Activated CD4-positive, alpha-beta T cell treated with anti-CD3 and anti-CD28 coated beads, Interleukin-2, amount 10 ng/mL, durations not matched to agents 7 days and 5 days (primary cell): ENCODE measurements around the gene TMEM164. TPM values are rescaled to one million over a fixed set of nuclear protein-coding genes. Genes with fewer than 3 reads are reported as not detected.

Experiments used
- CTCF ChIA-PET: fragments of 350-600 bp; sonication (Branson Sonifier 250); formaldehyde crosslinking; loops from one replicate; lab custom pipeline; 2021; ENCODE audit warnings: antibody characterized with exemption; lab: Charles Lee
- POLR2A ChIA-PET: fragments of 350-600 bp; sonication (Branson Sonifier 250); formaldehyde crosslinking; loops from one replicate; lab custom pipeline; 2021; ENCODE audit warnings: antibody characterized with exemption; lab: Charles Lee
- DNase-seq: peaks from one replicate; pipeline ENCODE4 v3.0.0-alpha.2; 2020
- H3K27ac Mint-ChIP-seq: one replicate; pipeline ENCODE4 v1.8.0; 2021; ENCODE audit warnings: mild to moderate bottlenecking, moderate library complexity, mixed read lengths
- H3K27me3 Mint-ChIP-seq: one replicate; pipeline ENCODE4 v1.8.0; 2021; ENCODE audit warnings: mixed read lengths
- H3K36me3 Mint-ChIP-seq: one replicate; pipeline ENCODE4 v1.8.0; 2021; ENCODE audit warnings: low read depth, mixed read lengths
- H3K4me1 Mint-ChIP-seq: one replicate; pipeline ENCODE4 v1.8.0; 2021; ENCODE audit warnings: mixed read lengths
- H3K4me3 Mint-ChIP-seq: one replicate; pipeline ENCODE4 v1.8.0; 2021; ENCODE audit warnings: mild to moderate bottlenecking, moderate library complexity, mixed read lengths
- H3K9me3 Mint-ChIP-seq: one replicate; pipeline ENCODE4 v1.8.0; 2021; ENCODE audit warnings: mixed read lengths
- total RNA-seq, 2 experiments: library from RNA; stranded (reverse); gene quantifications; one replicate each; pipeline ENCODE4 v1.2.3, GENCODE V29; 2021

TMEM164 gene
- total RNA-seq, 2 experiments from 2014 or later: 19.2 to 20.9 TPM

DNA sequence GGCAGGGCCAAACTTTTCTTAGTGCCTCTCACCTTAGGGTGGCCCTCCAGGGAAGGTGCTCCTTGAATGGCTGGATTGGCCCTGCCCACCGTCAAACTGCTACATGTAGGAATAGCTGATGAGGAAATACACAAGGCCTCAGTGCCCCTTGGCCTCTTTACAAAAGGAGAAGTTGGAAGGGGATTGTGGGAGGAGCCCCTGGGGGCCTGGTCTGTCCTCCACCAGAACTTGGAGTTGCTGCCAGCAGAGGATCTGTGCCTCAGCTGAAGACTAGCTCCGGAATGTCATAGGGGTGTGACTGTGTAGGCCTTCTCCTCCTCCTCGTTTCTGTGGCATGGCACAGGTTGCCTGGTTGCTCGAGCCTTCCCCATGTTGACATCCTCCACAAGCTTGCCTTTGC, 172.2 kb downstream of the TMEM164 start:
- POLR2A ChIA-PET: no interaction called here
- H3K36me3 Mint-ChIP-seq: peaks cover 2% of the 10 kb centered on the region
- DNase-seq: no peak
- no peaks in the 10 kb centered on the region for H3K27me3 Mint-ChIP-seq
- H3K4me1 Mint-ChIP-seq: no peaks in the 10 kb centered on the region
- no peaks in the 10 kb centered on the region for H3K9me3 Mint-ChIP-seq
- CTCF ChIA-PET: interaction anchor here (0.7 to 1.3 kb wide), 2 partner anchors 15 to 235 kb away, joined by 3 to 4 read pairs; no protein-coding TSS in a partner anchor
- H3K27ac Mint-ChIP-seq: no peak overlapping the region
- no peak overlapping the region for H3K4me3 Mint-ChIP-seq

DNA sequence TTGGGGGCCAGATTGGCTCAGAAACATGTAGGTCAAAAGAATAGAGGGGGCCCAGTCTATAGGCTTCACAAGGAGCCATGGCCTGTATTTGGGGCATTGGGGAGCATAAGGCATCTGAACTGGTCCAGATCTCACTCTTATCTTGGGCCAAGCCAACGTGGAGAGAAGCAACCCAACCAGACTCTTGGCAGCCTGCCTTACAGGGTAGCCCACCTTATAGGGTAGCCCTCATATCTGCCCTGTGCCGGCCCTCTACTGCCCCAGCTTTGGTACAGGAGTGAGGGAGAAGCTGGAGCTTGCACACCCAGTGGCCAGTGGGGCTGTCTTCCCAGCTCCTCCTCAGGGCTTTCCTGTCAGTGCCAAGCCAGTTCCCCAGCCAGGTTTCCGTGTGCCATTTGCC, 172.8 kb downstream of the TMEM164 start:
- ChIA-PET POLR2A (no interaction called here), CTCF (interaction anchor here (0.5 to 1.3 kb wide), 2 partner anchors 140 to 235 kb away, joined by 3 read pairs; no protein-coding TSS in a partner anchor)
- Mint-ChIP-seq H3K9me3 (no peaks in the 10 kb centered on the region), H3K36me3 (peaks cover 2% of the 10 kb centered on the region), H3K4me1 (no peaks in the 10 kb centered on the region), H3K4me3 (no peak overlapping the region), H3K27me3 (no peaks in the 10 kb centered on the region), H3K27ac (no peak overlapping the region)
- DNase-seq: no peak

DNA sequence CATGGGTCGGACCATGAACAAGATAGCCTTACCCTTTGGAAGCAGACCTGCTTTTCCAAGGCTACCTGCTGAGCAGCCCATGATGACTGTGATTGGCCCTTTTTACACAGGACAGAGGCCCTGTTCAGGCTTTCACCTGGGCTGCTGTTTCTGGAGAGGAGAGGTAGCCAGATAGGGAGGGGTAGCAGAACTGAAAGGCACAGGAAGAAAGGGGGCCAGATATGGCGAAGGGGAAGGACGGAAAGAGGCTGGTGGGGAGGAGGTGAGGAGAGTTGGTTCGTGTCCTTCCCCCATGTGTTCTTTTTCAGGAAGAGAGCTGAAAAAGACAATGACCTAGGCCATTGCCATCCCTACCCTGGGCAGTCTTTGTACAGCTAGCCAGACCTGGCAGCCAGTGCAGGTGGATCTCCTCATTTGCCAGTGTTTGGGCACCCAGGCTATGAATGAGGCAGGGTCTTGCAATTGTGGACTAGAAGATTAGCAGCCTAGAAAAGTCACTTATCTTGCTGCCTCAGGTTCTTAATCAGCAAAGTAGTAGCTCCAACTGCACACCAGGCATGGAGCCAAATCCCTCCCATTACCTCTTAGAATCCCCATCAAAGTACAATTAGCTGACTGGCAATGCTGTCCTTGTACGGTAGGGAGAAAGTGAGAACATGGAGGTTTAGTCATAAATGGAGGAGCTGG, 175.4 kb downstream of the TMEM164 start:
- Mint-ChIP-seq H3K27me3 (no peaks in the 10 kb centered on the region), H3K36me3 (peaks cover 4% of the 10 kb centered on the region), H3K9me3 (no peaks in the 10 kb centered on the region), H3K4me3 (no peak overlapping the region), H3K27ac (no peak overlapping the region), H3K4me1 (no peaks in the 10 kb centered on the region)
- CTCF ChIA-PET: interaction anchor here (0.7 kb wide), 1 partner anchor 231 kb away, joined by 4 read pairs; no protein-coding TSS in a partner anchor
- POLR2A ChIA-PET: no interaction called here
- no peak for DNase-seq

- ChIA-PET CTCF (interaction anchor here (1.4 to 1.8 kb wide), 2 partner anchors 9 to 10 kb away, joined by 4 read pairs; no protein-coding TSS in a partner anchor), POLR2A (no interaction called here)
- Mint-ChIP-seq H3K27me3 (no peaks in the 10 kb centered on the region), H3K36me3 (peaks cover 7% of the 10 kb centered on the region), H3K4me3 (no peak overlapping the region), H3K9me3 (peaks cover 2% of the 10 kb centered on the region), H3K4me1 (peaks cover 3% of the 10 kb centered on the region), H3K27ac (no peak overlapping the region)
- no peak for DNase-seq
These were observed 177.4 kb downstream of the TMEM164 start for GRCh38 chrX:110180176-110180927.

- Mint-ChIP-seq H3K9me3 (peaks cover 2% of the 10 kb centered on the region), H3K27me3 (no peaks in the 10 kb centered on the region), H3K4me1 (peaks cover 3% of the 10 kb centered on the region), H3K4me3 (no peak overlapping the region), H3K27ac (no peak overlapping the region), H3K36me3 (peaks cover 7% of the 10 kb centered on the region)
- POLR2A ChIA-PET: no interaction called here
- CTCF ChIA-PET: interaction anchor here (1.4 to 1.8 kb wide), 2 partner anchors 8 to 10 kb away, joined by 4 read pairs; no protein-coding TSS in a partner anchor
- no peak for DNase-seq
These were observed 178.0 kb downstream of the TMEM164 start for GRCh38 chrX:110180928-110181310.

DNA sequence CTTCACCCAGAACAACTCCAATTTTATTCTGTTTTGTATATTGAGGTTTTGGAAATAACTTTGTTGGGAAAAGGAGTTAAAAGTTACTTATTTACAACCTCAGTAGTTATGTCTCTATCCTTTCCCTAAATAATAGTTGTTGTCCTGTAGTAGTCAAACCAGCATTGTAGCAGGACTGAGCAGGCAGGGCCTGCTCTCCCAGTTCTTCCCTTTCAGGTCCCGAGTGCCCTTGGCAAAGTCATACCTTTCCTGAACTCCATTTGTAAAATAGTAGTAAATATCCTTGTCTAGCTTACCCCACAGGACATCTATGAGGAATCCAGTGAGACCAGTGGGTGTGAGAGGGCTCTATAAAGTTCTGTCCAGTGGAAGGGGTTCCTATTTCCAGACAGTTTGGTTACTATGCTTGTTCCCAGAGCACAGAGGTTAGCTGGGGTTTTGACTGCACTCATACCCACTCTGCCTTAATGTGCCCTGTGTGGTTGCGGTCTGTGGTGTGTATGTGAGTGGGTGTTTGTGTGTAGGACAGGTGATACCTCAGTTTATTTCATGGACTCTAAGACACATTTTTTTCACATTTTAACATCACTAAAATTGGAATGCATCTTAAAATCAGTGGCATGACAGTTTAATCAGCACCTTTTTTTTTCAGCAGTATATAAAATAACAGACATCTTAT, 178.7 kb downstream of the TMEM164 start:
- Mint-ChIP-seq H3K27me3 (no peaks in the 10 kb centered on the region), H3K4me3 (no peak overlapping the region), H3K27ac (no peak overlapping the region), H3K9me3 (peaks cover 2% of the 10 kb centered on the region), H3K36me3 (peaks cover 9% of the 10 kb centered on the region), H3K4me1 (peaks cover 3% of the 10 kb centered on the region)
- POLR2A ChIA-PET: no interaction called here
- DNase-seq: no peak
- CTCF ChIA-PET: interaction anchor here (0.6 to 1.8 kb wide), 2 partner anchors 8 to 31 kb away, joined by 3 to 4 read pairs; no protein-coding TSS in a partner anchor

DNA sequence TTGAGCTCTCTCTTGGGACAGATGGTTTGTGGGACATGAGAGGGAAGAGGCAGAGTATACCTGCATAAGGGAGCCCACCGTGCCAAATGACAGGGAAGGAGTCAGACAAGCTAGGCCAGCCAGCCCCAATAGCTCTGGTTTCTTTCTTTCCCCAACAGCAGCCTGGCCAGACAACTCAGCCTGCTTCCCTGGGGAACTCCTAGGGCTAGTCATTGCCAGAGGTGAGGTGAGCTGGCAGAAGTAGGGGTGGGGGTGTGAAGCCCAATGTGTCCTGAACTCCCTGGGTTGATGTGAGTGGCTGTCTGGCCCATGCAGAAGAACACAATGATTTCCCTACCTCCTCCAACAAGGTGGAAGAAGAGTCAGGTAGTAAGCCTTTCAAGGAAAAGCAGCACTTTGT, 179.4 kb downstream of the TMEM164 start:
- Mint-ChIP-seq H3K27me3 (no peaks in the 10 kb centered on the region), H3K4me1 (peaks cover 3% of the 10 kb centered on the region), H3K4me3 (no peak overlapping the region), H3K9me3 (peaks cover 2% of the 10 kb centered on the region), H3K27ac (no peak overlapping the region), H3K36me3 (peaks cover 9% of the 10 kb centered on the region)
- no peak for DNase-seq
- CTCF ChIA-PET: interaction anchor here (0.6 kb wide), 1 partner anchor 32 kb away, joined by 3 read pairs; no protein-coding TSS in a partner anchor
- POLR2A ChIA-PET: no interaction called here

DNA sequence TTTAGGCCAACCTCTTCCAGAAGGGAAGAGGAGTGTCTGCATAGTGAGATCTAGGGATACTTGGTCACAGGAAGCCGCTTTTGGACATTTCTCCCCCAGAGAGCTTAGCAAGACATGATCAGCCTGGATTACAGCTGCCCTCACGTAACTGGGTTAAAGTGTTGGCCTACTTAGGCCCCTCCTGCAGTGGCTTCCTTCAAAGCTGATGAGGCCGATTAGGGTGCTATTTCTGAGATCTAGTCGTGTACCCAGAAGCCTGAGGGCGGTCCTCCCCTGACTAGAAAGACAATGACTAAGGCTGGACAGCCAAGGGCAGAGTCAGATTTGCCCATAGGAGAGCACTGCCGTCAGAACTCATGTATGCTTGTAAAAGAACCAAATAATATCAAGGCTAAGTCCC, 180.0 kb downstream of the TMEM164 start:
- peaks cover 3% of the 10 kb centered on the region for H3K4me1 Mint-ChIP-seq
- no peak overlapping the region for H3K4me3 Mint-ChIP-seq
- peaks cover 2% of the 10 kb centered on the region for H3K9me3 Mint-ChIP-seq
- CTCF ChIA-PET: no interaction called here
- H3K36me3 Mint-ChIP-seq: peaks cover 9% of the 10 kb centered on the region
- no peaks in the 10 kb centered on the region for H3K27me3 Mint-ChIP-seq
- H3K27ac Mint-ChIP-seq: no peak overlapping the region
- POLR2A ChIA-PET: no interaction called here
- DNase-seq: no peak

DNA sequence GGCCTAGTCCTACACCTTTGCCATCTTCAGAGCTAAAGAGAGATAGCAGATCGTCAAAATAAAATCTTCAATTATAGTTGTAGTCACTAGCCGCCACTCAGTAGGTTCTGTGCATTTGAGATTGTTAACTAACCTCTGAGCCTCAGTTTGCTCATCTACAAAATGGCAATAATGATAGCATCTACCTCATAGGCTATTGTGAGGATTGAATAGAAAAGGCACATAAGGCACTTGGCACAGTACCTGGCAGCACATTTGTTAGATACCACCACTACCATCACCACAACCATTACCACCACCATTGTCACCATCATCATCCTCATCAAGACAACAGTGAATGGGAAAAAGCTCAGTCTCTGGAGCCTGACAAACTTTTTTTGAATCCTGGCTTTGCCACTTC, 180.4 kb downstream of the TMEM164 start:
- no peak overlapping the region for H3K4me3 Mint-ChIP-seq
- H3K4me1 Mint-ChIP-seq: peaks cover 3% of the 10 kb centered on the region
- ChIA-PET POLR2A (no interaction called here), CTCF (interaction anchor here (1.7 kb wide), 1 partner anchor 18 kb away, joined by 4 read pairs; no protein-coding TSS in a partner anchor)
- no peaks in the 10 kb centered on the region for H3K27me3 Mint-ChIP-seq
- peaks cover 2% of the 10 kb centered on the region for H3K9me3 Mint-ChIP-seq
- no peak overlapping the region for H3K27ac Mint-ChIP-seq
- H3K36me3 Mint-ChIP-seq: peaks cover 9% of the 10 kb centered on the region
- no peak for DNase-seq

GRCh38 chrX:110188701-110189558, 186.0 kb downstream of the TMEM164 start:
- no peaks in the 10 kb centered on the region for H3K27me3 Mint-ChIP-seq
- POLR2A ChIA-PET: no interaction called here
- peak overlapping the region; percentile 83 for H3K27ac Mint-ChIP-seq
- CTCF ChIA-PET: interaction anchor here (1.1 to 3.0 kb wide), 3 partner anchors 8 to 41 kb away, joined by 3 to 10 read pairs (median 4); no protein-coding TSS in a partner anchor
- H3K9me3 Mint-ChIP-seq: peaks cover under 1% of the 10 kb centered on the region
- H3K4me1 Mint-ChIP-seq: peaks cover 20% of the 10 kb centered on the region
- peaks cover 9% of the 10 kb centered on the region for H3K36me3 Mint-ChIP-seq
- no peak overlapping the region for H3K4me3 Mint-ChIP-seq
- no peak for DNase-seq

DNA sequence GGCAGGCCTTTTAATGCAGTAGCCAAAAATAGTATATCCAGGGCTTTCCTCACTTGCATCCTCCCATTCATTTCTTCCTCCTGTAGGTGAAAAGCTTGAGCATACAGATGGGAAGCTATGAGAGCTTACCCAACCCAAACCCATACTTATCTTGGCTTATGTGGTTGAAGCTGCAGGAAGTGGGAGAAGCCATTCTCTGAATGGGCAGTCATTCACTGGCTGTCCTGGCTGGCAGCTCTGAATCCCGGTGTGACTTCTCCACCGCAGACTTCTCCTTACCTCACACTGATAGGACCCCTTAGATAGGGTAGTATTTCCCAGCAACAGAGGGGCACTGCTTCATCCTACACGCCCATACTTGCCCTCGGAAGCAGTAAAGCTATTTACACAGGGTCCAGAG, 189.6 kb downstream of the TMEM164 start:
- Mint-ChIP-seq H3K27ac (no peak overlapping the region), H3K4me1 (peaks cover 17% of the 10 kb centered on the region), H3K27me3 (no peaks in the 10 kb centered on the region), H3K4me3 (no peak overlapping the region), H3K36me3 (peaks cover 6% of the 10 kb centered on the region), H3K9me3 (no peaks in the 10 kb centered on the region)
- ChIA-PET CTCF (interaction anchor here (1.0 kb wide), 1 partner anchor 215 kb away, joined by 3 read pairs; no protein-coding TSS in a partner anchor), POLR2A (no interaction called here)
- no peak for DNase-seq

GRCh38 chrX:110194977-110195376, 192.1 kb downstream of the TMEM164 start:
- no peak for DNase-seq
- Mint-ChIP-seq H3K4me1 (peaks cover 3% of the 10 kb centered on the region), H3K27ac (no peak overlapping the region), H3K4me3 (no peak overlapping the region), H3K9me3 (no peaks in the 10 kb centered on the region), H3K27me3 (no peaks in the 10 kb centered on the region), H3K36me3 (peaks cover 6% of the 10 kb centered on the region)
- ChIA-PET POLR2A (no interaction called here), CTCF (no interaction called here)
